Liver (tissue), 3 donors: Measurements from ENCODE around the gene GPANK1.

Experiments used
- CTCF ChIP-seq: fragments of 150-350 bp; IDR thresholded peaks from 2 replicates; pipeline ENCODE4 v1.5.1; 2017; ENCODE audit warnings: improper control_type of control experiment, low read depth, low read length; ENCODE audit not compliant: missing input control
- EGR1 ChIP-seq, 2 donors: IDR thresholded peaks; 2 replicates each; pipeline ENCODE4 v1.6.1; 2016 to 2018; ENCODE audit warnings: antibody characterized with exemption in 2 of 2, low read depth in 2 of 2
- FOXA1 ChIP-seq: IDR thresholded peaks from 2 replicates; pipeline ENCODE4 v1.6.1; 2016; ENCODE audit warnings: antibody characterized with exemption
- GABPA ChIP-seq, 2 donors: IDR thresholded peaks in 1 of 2; conservative IDR thresholded peaks in 1 of 2; 2 replicates each; pipeline ENCODE4 v1.6.1; 2016; ENCODE audit warnings: antibody characterized with exemption in 2 of 2, mild to moderate bottlenecking in 1 of 2, moderate library complexity in 1 of 2
- JUND ChIP-seq, 2 donors: IDR thresholded peaks; 2 replicates each; pipeline ENCODE4 v1.6.1; 2016; ENCODE audit warnings: antibody characterized with exemption in 2 of 2
- MAX ChIP-seq: IDR thresholded peaks from 2 replicates; pipeline ENCODE4 v1.6.1; 2016; ENCODE audit warnings: antibody characterized with exemption
- NR2F2 ChIP-seq: IDR thresholded peaks from 2 replicates; pipeline ENCODE4 v1.6.1; 2016; ENCODE audit warnings: antibody characterized with exemption
- RAD21 ChIP-seq, 2 donors: IDR thresholded peaks; 2 replicates each; pipeline ENCODE4 v1.6.1; 2016; ENCODE audit warnings: antibody characterized with exemption in 2 of 2, mild to moderate bottlenecking in 2 of 2
- RXRA ChIP-seq, 2 donors: IDR thresholded peaks; 2 replicates each; pipeline ENCODE4 v1.6.1; 2017 to 2018; ENCODE audit warnings: antibody characterized with exemption in 2 of 2, mild to moderate bottlenecking in 1 of 2
- SP1 ChIP-seq: IDR thresholded peaks from 2 replicates; pipeline ENCODE4 v1.6.1; 2018; ENCODE audit warnings: antibody characterized with exemption, mild to moderate bottlenecking
- TAF1 ChIP-seq: conservative IDR thresholded peaks from 2 replicates; pipeline ENCODE4 v1.6.1; 2016; ENCODE audit warnings: antibody characterized with exemption, mild to moderate bottlenecking
- YY1 ChIP-seq: IDR thresholded peaks from 2 replicates; pipeline ENCODE4 v1.6.1; 2016; ENCODE audit warnings: antibody characterized with exemption, mild to moderate bottlenecking
- TF ChIP-seq, protein P1 (sequence below): IDR thresholded peaks from 2 replicates; pipeline ENCODE4 v1.6.1; 2016; ENCODE audit warnings: antibody characterized with exemption, mild to moderate bottlenecking
- donor health status: healthy.
- donor health status: healthy.

DNA sequence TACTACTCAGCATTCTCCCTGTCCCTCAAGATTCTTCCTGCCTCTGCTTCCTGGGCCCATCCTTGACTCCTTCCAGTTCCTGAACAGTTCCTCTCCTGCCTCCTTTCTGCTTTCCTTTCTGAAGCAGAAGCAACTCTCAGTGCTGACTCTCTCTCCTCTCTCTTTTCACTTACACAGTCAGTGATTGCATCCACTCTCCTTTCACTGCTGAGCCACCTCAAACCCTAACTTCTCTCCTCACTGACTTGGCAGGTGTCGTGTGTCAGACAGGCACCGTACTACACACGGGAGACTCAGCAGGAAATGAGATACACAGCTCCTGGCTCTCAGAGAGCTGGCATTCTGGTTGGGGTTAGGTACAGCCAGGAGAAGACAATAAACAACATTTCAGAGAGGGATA is 32.8 kb upstream of the GPANK1 start:
- TF ChIP-seq, protein P1, sequence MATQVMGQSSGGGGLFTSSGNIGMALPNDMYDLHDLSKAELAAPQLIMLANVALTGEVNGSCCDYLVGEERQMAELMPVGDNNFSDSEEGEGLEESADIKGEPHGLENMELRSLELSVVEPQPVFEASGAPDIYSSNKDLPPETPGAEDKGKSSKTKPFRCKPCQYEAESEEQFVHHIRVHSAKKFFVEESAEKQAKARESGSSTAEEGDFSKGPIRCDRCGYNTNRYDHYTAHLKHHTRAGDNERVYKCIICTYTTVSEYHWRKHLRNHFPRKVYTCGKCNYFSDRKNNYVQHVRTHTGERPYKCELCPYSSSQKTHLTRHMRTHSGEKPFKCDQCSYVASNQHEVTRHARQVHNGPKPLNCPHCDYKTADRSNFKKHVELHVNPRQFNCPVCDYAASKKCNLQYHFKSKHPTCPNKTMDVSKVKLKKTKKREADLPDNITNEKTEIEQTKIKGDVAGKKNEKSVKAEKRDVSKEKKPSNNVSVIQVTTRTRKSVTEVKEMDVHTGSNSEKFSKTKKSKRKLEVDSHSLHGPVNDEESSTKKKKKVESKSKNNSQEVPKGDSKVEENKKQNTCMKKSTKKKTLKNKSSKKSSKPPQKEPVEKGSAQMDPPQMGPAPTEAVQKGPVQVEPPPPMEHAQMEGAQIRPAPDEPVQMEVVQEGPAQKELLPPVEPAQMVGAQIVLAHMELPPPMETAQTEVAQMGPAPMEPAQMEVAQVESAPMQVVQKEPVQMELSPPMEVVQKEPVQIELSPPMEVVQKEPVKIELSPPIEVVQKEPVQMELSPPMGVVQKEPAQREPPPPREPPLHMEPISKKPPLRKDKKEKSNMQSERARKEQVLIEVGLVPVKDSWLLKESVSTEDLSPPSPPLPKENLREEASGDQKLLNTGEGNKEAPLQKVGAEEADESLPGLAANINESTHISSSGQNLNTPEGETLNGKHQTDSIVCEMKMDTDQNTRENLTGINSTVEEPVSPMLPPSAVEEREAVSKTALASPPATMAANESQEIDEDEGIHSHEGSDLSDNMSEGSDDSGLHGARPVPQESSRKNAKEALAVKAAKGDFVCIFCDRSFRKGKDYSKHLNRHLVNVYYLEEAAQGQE = no peak
- TF ChIP-seq CTCF (no peak), YY1 (no peak), FOXA1 (no peak), MAX (no peak), JUND (IDR thresholded peaks at IDR 0.05) (no peak), TAF1 (no peak), GABPA (IDR thresholded peaks at IDR 0.05 in 1 of 2, conservative IDR thresholded peaks at IDR 0.05 in 1 of 2) (no peak), NR2F2 (no peak), RAD21 (IDR thresholded peaks at IDR 0.05) (no peak), EGR1 (IDR thresholded peaks at IDR 0.05; ENCODE audit: low read depth in 2 of 2) (no peak), SP1 (no peak), RXRA (IDR thresholded peaks at IDR 0.05) (no peak)
